Activated T-cell treated with anti-CD3 and anti-CD28 coated beads, Interleukin-2, amount 50 U/mL, for 72 hours (primary cell): ENCODE results near the gene BRPF1. TPM values are rescaled to one million over a fixed set of nuclear protein-coding genes. Genes with fewer than 3 reads are reported as not detected.

Experiments
- ATAC-seq, 2 donors: fragments of 150-1000 bp; cut with Tn5 transposase; replicated peaks in 1 of 2; 2 replicates each; pipeline ENCODE4 v1.10.0; 2021; ENCODE audit warnings: moderate library complexity in 2 of 2, mild to moderate bottlenecking in 1 of 2
- DNase-seq, 2 donors: peaks; one replicate each; pipeline ENCODE4 v3.0.0; 2021 to 2022; ENCODE audit warnings: mixed read lengths in 1 of 2
- H3K27ac Mint-ChIP-seq: one replicate; pipeline ENCODE4 v1.8.0; 2022; ENCODE audit warnings: mild to moderate bottlenecking, moderate library complexity, mixed read lengths
- H3K27me3 Mint-ChIP-seq: one replicate; pipeline ENCODE4 v1.8.0; 2022; ENCODE audit warnings: low read depth, mixed read lengths
- H3K36me3 Mint-ChIP-seq, 2 donors: one replicate each; pipeline ENCODE4 v1.8.0; 2022; ENCODE audit warnings: mixed read lengths in 2 of 2, mild to moderate bottlenecking in 1 of 2; ENCODE audit not compliant: insufficient read depth in 2 of 2
- H3K4me1 Mint-ChIP-seq: one replicate; pipeline ENCODE4 v1.8.0; 2022; ENCODE audit warnings: low read depth, mixed read lengths
- H3K4me3 Mint-ChIP-seq, 2 donors: one replicate each; pipeline ENCODE4 v1.8.0; 2022; ENCODE audit warnings: mild to moderate bottlenecking in 2 of 2, mixed read lengths in 2 of 2, moderate library complexity in 2 of 2
- H3K9me3 Mint-ChIP-seq, 2 donors: one replicate each; pipeline ENCODE4 v1.8.0; 2022; ENCODE audit warnings: mixed read lengths in 2 of 2
- total RNA-seq, 2 donors: library from RNA; stranded (reverse); gene quantifications; one replicate each; pipeline ENCODE4 v1.2.3, GENCODE V29; 2022

The BRPF1 gene
- total RNA-seq, 2 donors from 2014 or later, result 34.6 to 42.7 TPM

DNA sequence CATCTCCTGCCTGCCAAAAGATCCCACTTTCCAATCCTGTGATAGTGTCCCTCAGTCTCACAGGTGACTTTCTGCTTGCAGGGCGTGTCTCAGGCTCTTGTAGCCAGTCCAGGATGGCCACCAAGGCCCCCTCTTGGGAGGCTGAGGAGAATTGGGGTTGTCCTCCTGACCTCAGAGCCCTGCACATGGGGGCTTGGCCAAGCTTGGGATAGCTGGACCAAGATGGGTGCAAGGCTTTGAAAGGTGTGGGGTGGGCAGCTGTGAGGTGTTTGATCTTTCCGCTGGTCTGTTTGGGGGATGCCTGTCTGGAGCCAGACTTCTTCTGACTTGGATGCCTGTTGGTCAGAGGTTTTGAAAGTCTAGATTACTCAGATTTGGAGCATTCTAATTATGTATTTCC is 39.9 kb upstream of the BRPF1 start:
- H3K27ac Mint-ChIP-seq, result peak overlapping the region; percentile 11
- H3K36me3 Mint-ChIP-seq, result peaks cover 0 to 6% of the 10 kb centered on the region in 2 donors
- no peak for ATAC-seq
- H3K27me3 Mint-ChIP-seq, result no peaks in the 10 kb centered on the region
- no peaks in the 10 kb centered on the region for H3K9me3 Mint-ChIP-seq
- H3K4me3 Mint-ChIP-seq, result no peak overlapping the region
- DNase-seq, result no peak
- H3K4me1 Mint-ChIP-seq, result no peaks in the 10 kb centered on the region

DNA sequence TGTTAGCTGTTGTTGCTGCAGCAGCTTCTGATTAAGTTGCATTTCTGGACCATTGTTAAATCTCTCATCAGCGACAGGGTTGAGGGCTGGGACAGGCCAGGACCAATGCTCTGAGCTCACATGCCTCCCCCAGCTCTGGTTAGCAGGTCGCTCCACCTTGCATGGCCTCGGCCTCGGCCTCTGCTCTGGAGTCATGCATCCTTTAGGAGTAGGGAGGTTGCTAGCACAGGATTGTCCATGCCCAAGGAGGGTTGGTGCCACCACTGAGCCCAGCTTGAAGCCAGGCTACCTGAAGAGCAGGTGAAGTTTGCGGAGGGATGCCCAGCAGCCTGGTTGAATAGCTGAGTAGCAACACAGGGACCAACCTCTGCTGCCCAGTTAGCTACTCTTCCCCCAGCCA is 39.1 kb upstream of the BRPF1 start:
- H3K36me3 Mint-ChIP-seq, result peaks cover 0 to 6% of the 10 kb centered on the region in 2 donors
- no peak overlapping the region for H3K27ac Mint-ChIP-seq
- no peak overlapping the region for H3K4me3 Mint-ChIP-seq
- DNase-seq (no peak), ATAC-seq (no peak)
- no peaks in the 10 kb centered on the region for H3K4me1 Mint-ChIP-seq
- H3K9me3 Mint-ChIP-seq, result no peaks in the 10 kb centered on the region
- no peaks in the 10 kb centered on the region for H3K27me3 Mint-ChIP-seq

- no peak overlapping the region for H3K27ac Mint-ChIP-seq
Measured at GRCh38 chr3:9695345-9695744, 36.2 kb upstream of the BRPF1 start.

GRCh38 chr3:9695746-9696145 is 35.8 kb upstream of the BRPF1 start:
- peaks cover 1 to 11% of the 10 kb centered on the region in 2 donors for H3K36me3 Mint-ChIP-seq

More at GRCh38 chr3:9695345-9695744, 36.2 kb upstream of the BRPF1 start:
- no peak for DNase-seq
- Mint-ChIP-seq H3K9me3 (no peaks in the 10 kb centered on the region), H3K27me3 (no peaks in the 10 kb centered on the region), H3K4me3 (no peak overlapping the region), H3K4me1 (no peaks in the 10 kb centered on the region), H3K36me3 (peaks cover 1 to 11% of the 10 kb centered on the region in 2 donors)
- ATAC-seq, result no peak

DNA sequence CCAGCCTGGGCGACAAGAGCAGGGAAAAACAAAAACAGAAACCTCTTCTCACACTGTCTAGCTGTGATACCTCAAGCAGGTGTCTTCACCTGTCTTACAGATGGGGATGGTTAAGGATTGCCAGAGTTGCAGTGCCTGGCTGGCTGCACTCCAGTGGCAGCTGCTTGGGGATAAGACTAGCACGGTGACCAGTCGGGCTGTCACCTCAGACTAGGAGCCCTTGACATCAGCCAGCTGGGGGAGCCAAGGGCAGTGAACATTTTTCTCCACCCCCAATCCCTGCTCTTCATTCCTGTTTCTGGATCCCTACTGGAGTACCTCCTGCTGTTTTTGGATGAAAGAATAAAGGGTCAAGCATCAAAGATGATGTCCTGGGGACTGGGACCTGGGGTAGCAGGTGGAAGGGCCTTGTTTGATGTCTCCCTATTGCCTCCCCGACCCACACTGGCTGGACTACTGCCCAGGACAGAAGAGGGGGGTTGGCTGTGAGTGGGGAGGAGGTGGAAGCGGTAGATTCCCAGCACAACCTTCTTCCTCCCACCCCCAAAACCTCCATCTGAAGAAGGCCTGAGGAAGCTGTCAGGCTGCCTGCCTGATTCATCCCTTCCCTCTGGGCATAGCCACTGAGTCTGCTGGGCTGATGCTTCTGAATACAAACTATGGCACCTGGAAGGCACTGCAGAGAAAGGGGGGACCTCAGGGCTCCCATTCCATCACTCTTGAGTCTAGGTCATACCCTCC is 34.9 kb upstream of the BRPF1 start:
- Mint-ChIP-seq H3K27me3 (no peaks in the 10 kb centered on the region), H3K9me3 (no peaks in the 10 kb centered on the region), H3K4me1 (no peaks in the 10 kb centered on the region), H3K36me3 (peaks cover 1 to 11% of the 10 kb centered on the region in 2 donors), H3K27ac (no peak overlapping the region), H3K4me3 (no peak overlapping the region)
- ATAC-seq (no peak), DNase-seq (no peak)

More at GRCh38 chr3:9695746-9696145, 35.8 kb upstream of the BRPF1 start:
- Mint-ChIP-seq H3K4me1 (no peaks in the 10 kb centered on the region), H3K4me3 (no peak overlapping the region), H3K27ac (no peak overlapping the region), H3K27me3 (no peaks in the 10 kb centered on the region), H3K9me3 (no peaks in the 10 kb centered on the region)
- no peak for ATAC-seq
- DNase-seq, result no peak

DNA sequence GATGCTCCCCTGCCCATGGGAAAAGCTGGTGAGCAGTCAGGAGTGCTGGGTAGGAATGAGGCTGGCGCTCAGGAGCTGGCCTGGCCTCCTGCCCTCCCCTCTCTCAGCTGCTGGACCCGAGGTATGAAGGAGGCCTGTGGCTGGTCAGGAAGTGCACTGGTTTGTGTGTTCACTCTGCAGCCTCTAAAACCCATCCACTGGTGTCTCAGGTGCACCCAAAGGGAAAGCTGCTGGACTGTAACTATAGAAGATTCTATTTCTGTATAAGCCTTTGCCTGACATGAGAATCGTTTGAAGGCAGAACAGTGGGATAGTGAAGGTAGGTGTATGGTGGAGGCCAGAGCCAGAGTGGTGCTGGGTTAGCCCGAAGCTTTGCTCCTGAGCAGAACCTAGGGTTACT is 33.6 kb upstream of the BRPF1 start:
- ATAC-seq, result no peak
- Mint-ChIP-seq H3K9me3 (no peaks in the 10 kb centered on the region), H3K27ac (no peak overlapping the region), H3K27me3 (peaks cover 2% of the 10 kb centered on the region), H3K4me3 (no peak overlapping the region), H3K36me3 (peaks cover 1 to 14% of the 10 kb centered on the region in 2 donors), H3K4me1 (no peaks in the 10 kb centered on the region)
- DNase-seq, result no peak

GRCh38 chr3:9698293-9698692 is 33.2 kb upstream of the BRPF1 start:
- Mint-ChIP-seq H3K4me3 (no peak overlapping the region), H3K9me3 (no peaks in the 10 kb centered on the region), H3K4me1 (no peaks in the 10 kb centered on the region), H3K36me3 (peaks cover 1 to 16% of the 10 kb centered on the region in 2 donors), H3K27me3 (peaks cover 6% of the 10 kb centered on the region), H3K27ac (no peak overlapping the region)
- DNase-seq, result no peak
- ATAC-seq, result no peak

- Mint-ChIP-seq H3K36me3 (peaks cover 1 to 12% of the 10 kb centered on the region in 2 donors), H3K27ac (no peak overlapping the region)
Measured at GRCh38 chr3:9700536-9700935, 31.0 kb upstream of the BRPF1 start.

GRCh38 chr3:9701006-9701405 is 30.5 kb upstream of the BRPF1 start:
- Mint-ChIP-seq H3K27me3 (peaks cover 19% of the 10 kb centered on the region), H3K9me3 (no peaks in the 10 kb centered on the region), H3K4me1 (peaks cover 9% of the 10 kb centered on the region), H3K4me3 (no peak overlapping the region), H3K36me3 (peaks cover 1 to 12% of the 10 kb centered on the region in 2 donors), H3K27ac (no peak overlapping the region)
- DNase-seq, result no peak
- no peak for ATAC-seq

More at GRCh38 chr3:9700536-9700935, 31.0 kb upstream of the BRPF1 start:
- H3K27me3 Mint-ChIP-seq, result peaks cover 15% of the 10 kb centered on the region
- ATAC-seq, result no peak
- no peak overlapping the region for H3K4me3 Mint-ChIP-seq
- H3K9me3 Mint-ChIP-seq, result no peaks in the 10 kb centered on the region
- DNase-seq, result no peak
- peaks cover 9% of the 10 kb centered on the region for H3K4me1 Mint-ChIP-seq

DNA sequence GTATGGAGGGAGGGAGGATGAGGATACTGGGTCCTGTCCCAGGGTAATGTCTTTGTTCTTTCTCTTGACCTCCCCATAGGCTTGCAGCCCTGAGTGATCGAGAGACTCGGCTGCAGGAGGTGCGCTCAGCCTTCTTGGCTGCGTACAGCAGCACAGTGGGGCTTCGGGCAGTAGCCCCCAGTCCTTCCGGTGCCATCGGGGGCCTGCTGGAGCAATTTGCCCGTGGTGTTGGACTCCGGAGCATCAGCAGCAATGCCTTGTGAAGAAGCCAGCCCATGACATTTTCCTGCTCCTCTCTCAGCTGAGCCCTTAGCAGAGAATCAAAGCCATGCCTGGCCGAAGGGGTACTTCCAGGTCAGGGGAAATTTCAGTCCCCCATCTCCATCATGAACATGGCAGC is 29.8 kb upstream of the BRPF1 start:
- Mint-ChIP-seq H3K27me3 (peaks cover 26% of the 10 kb centered on the region), H3K9me3 (no peaks in the 10 kb centered on the region), H3K4me1 (peaks cover 9% of the 10 kb centered on the region), H3K36me3 (peaks cover 1 to 12% of the 10 kb centered on the region in 2 donors), H3K27ac (no peak overlapping the region), H3K4me3 (no peak overlapping the region)
- ATAC-seq, result no peak
- no peak for DNase-seq

GRCh38 chr3:9703240-9703639 is 28.3 kb upstream of the BRPF1 start:
- no peak for ATAC-seq

DNA sequence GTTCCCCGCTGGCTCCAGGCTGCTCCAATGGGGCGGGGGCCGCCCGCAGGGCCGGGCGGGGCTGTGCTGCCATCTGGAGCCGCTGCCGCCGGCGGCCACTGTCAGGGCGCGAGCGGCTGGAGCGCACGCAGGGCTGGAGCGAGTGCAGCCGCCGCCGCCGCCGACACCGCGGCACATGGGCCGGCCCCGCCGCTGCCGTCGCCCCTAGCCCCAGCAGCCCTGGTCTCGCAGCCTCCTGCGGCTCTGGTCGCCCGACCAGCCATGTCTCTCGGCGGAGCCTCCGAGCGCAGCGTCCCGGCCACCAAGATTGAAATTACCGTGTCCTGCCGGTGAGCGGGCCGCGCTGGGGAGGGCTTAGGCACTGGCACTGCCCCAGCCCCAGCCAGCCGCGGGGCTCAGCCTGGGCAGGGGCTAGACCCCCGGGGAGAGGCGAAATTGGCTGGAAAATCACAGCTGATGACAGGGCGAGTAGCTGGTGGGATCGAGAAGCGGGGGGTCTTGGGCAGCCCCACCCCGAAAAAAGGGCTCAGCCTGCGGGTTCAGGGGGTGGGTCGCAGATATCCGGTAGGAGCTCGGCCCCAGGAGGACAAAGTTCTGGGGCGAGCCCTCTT is 27.7 kb upstream of the BRPF1 start, which contains the start of gene CPNE9:
TSS of gene CPNE9 (plus strand) at position 98 of the 611 bp plus-strand sequence. CDS start at position 262, 164 bp downstream.
- DNase-seq, result no peak
- ATAC-seq, result peak; percentile 18 to 20
- peak within 1 kb of the TSS; percentile 50 to 52 for H3K4me3 Mint-ChIP-seq
- peaks cover 33% of the 10 kb centered on the region for H3K27me3 Mint-ChIP-seq
- H3K9me3 Mint-ChIP-seq, result no peaks in the 10 kb centered on the region
- H3K4me1 Mint-ChIP-seq, result peaks cover 9% of the 10 kb centered on the region
- H3K27ac Mint-ChIP-seq, result no peak within 1 kb of the TSS
- peaks cover 0 to 6% of the 10 kb centered on the region in 2 donors for H3K36me3 Mint-ChIP-seq

More at GRCh38 chr3:9703240-9703639, 28.3 kb upstream of the BRPF1 start:
- H3K36me3 Mint-ChIP-seq, result peaks cover 0 to 6% of the 10 kb centered on the region in 2 donors
- H3K27me3 Mint-ChIP-seq, result peaks cover 33% of the 10 kb centered on the region
- H3K27ac Mint-ChIP-seq, result no peak overlapping the region
- no peaks in the 10 kb centered on the region for H3K9me3 Mint-ChIP-seq
- no peak for DNase-seq
- H3K4me1 Mint-ChIP-seq, result peaks cover 9% of the 10 kb centered on the region
- peak overlapping the region in 1 of 2 donors; percentile 20 for H3K4me3 Mint-ChIP-seq
